Endometrial microvascular endothelial cells (primary cell): ENCODE measurements around the gene GSG1. TPM values are rescaled to one million over a fixed set of nuclear protein-coding genes. Genes with fewer than 3 reads are reported as not detected.
"Not testable (repeated sequence)": the region's sequence is repeated elsewhere in the genome, so short reads cannot be mapped to it uniquely, and the experiment has no call there.

Source experiments
- in situ Hi-C: cut with HindIII; loops from 2 replicates; pipeline ENCODE4 v1.10.0; 2017; ENCODE audit warnings: low sequenced_read_pairs, low pct_unique_long_range_greater_than_20kb; ENCODE audit errors: inconsistent ontology term
- total RNA-seq: library from RNA; depleted of rRNA; stranded (reverse); fragments of >200 nt; gene quantifications from one replicate; pipeline ENCODE4 v1.2.3, GENCODE V29; 2015; ENCODE audit errors: inconsistent ontology term

The GSG1 gene
- total RNA-seq, 1 donor from 2014 or later, result not detected

DNA sequence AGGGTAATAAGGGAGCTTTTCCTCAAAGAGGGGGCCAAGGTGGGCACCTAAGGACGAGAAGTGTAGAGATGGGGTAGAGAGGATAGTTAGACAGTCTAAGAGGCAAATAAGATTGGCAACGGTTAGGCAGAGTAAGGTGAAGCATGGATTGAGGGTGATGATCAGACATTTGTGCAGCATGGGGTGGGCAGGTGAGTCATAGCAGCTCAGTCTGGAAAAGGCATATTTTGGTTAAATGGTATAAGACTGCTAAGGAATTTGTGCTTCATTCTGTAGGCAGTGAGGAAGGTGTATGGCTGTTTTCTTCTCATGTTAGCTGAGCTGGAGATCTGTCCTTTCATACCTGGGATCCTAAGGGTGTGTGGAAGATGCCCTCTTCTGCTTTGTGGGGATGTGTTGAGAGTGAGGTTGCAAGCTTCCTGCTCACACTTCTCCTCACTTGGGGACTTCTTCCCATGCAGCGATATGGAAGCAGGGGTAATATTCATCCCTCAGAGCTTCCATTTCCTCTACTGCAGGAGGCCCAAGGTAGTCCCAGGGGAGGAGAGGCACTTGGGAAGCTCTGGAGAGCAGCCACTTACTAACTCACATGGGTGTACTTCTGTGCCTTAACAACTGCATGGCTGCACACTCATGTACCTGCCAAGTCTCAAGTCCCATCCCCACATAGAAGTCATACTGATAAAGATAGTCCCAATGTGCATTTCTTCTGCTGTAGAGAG is 28.9 kb downstream of the GSG1 start:
- in situ Hi-C loops, result no loop called here

DNA sequence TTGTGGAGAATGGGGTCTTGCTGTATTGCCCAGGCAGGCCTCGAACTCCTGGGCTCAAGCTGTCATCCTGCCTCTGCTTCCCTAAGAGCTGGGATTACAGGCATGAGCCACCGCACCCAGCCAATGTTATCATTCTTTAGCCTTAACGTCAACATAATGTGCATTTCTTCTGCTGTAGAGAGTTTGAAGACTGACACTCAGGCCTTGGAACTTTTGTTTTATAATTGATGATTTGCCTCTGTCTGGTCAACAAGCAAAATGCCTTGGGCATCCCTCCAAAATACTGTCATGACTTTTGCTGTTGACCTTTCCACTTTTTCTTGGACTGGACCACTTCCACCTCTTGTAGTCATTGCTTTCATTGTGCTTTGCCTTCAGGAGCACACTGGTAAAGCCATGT is 30.3 kb downstream of the GSG1 start:
- in situ Hi-C loops, result no loop called here

DNA sequence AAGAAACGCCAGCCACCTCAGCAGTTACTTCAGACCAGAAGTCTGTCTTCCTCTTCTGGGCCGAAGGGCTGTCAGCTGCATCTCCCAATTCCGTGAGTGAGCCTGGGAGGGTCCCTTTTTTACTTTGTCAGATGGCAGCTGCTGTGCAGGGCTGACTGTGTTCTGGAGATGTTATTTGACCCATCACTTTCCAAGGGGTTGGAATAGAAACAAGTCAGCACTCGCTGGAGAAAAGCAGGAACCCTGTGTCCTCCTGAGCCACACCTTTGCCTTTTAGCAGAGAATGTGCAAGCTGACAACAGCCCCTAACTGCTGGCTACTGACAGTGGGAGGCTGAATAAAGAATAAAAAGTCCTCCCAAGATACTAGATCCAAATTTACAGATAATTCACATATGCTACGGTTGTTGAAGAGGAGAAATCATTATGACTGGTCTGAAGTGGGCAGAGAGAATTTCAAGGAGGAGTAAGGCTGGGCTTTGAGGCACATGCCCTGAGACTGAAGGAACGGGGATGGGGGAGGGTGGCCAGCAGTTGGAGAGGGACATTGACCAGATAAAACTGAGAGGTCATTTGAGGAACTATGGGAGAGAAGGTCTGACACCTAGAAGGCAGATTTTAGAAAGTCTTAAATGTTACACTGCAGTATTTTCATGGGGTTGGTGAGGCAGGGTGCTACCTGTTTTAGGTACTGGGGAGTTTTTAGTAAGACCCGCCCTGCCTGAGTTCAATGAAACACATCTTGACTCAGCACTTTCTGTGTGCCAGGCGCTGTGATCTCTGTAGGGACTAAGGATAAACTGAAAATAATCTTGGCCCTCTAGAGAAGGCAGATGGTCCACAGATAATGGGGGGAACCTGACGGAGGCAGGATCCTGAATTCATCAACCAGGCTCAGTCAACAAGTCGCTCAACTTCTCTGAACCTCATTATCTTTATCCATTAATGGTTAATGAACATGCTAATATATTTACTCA is 31.9 kb downstream of the GSG1 start:
- in situ Hi-C loops, result no loop called here

DNA sequence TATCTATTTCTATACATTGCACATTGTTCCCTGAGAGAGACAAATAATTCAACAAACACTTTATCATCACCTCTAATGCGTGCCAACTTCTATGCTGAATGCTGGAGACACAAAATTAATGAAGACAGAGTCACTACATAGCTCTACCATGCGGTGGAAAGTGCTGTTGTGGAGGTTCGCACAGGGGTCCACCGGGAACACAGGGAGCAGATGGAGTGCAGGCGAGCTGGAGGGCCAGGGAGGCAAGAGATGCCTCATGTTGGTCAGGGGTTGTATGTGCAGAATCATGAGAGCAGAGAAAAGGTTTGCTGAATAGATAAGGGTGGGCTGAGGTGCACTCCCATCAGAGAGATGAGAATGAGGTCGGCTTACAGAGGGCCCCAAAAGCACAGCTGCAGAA is 34.1 kb downstream of the GSG1 start:
- in situ Hi-C loops, result no loop called here

DNA sequence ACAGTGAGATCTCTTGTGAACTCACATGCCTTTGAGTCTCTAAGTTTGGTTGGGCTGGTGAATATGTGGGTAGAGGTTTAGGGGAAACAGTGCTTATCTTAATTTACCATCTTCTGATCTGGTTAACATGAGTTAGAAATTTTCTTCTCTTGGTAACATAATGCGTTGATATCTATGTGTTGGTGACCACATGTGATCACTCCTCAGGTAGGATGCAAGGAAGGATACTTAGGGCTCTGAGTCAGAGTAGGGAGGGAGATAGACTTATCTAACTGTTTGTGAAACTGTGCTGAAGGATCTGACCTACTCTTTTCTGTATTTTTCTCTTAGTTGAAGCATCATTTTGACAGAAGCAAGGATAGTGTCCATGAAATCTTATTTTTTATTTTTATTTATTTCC is 36.1 kb downstream of the GSG1 start:
- in situ Hi-C loops, result no loop called here

DNA sequence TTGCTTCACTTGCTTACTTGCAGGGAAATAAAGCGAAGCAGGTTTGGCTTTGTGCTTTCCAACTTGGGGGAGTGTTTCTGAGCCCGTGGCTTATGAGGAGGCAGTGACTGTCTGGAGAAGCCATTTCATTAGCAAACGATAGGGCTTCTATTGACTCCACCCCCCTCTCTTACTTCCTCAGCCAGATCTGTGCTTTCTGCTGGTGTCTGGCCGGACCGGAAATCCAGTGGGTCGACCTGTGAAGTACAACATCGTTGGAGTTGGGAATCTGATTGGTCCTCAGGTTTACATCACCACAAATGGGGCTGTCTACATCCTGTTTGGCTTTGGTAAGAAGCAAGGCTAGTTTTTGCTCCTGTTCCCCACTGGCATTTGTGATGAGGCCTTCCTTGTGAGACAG is 37.0 kb downstream of the GSG1 start:
- in situ Hi-C loops, result no loop called here

DNA sequence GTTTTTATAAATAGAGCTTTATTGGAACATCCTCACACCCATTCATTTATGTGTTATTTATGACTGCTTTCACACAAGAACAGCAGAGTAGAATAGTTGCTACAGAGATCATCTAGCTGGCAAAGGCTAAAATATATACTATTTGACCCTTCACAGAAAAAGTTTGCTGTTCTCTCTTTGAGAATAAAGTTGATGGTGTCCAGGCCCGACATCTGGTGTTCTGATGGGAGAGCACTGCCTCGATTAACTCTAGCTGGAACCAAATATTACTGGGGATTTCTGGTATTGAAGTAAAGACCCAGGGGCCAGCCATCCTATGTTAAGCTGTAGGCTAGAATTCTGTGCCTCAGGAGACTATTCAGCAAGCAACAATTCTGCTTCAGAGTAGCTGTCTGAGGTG is 37.5 kb downstream of the GSG1 start:
- in situ Hi-C loops, result no loop called here

DNA sequence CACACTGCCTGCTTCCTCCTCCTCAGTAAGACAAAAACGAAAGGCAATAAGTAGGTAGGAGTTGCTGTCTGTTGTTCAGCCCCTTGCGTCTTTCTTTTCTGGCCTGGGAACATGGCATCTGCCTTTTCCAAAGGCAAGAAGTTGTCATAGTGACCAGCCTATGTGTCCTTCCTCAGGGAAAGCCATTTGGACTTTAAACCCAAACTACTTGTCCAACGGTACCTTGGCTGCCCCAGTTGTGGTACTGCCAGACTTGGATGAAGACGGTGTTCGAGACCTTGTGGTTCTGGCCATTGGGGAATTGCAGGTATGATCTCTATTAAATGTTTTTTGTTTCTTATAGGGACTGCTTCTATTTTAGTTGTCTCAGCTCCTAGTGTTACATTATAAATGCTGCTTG is 40.8 kb downstream of the GSG1 start:
- in situ Hi-C loops, result no loop called here

DNA sequence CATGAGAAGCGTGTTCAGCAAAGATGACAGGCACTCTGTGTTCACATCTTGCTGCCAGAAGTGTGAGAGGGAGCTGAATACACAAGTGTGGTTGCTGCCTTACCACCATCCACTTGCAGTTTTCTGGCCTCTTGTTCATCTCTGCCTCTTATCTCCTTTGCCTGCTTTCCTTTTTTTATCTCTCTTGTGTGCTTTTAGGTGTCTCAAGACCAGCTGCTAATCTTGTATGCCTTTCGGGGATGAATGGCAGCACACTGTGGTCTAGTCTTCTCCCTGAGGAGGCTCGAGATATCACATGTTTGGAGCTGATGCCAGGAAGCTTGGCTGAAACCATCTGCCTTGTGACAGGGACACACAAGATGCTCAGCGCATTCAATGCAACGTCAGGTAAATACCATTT is 42.1 kb downstream of the GSG1 start:
- in situ Hi-C loops, result no loop called here

DNA sequence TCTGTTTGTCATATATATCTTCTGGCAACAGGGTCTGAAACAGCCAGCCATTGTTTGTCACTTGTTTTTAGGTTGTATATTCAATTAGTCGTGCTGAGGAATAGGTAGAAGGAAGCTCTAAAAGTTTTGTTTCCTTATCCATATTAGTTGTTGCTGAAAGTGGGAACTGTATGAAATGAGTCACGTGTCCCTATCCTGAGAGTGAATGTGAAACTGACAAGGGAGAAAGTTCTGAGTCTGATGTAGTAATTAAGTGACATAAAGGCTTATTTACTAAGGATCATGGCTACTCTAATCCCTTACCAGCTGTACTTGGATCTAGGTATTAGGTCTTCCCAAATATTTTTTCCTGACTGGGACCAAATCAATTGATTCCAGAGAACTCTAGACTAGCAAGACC is 42.9 kb downstream of the GSG1 start:
- in situ Hi-C loops, result no loop called here

DNA sequence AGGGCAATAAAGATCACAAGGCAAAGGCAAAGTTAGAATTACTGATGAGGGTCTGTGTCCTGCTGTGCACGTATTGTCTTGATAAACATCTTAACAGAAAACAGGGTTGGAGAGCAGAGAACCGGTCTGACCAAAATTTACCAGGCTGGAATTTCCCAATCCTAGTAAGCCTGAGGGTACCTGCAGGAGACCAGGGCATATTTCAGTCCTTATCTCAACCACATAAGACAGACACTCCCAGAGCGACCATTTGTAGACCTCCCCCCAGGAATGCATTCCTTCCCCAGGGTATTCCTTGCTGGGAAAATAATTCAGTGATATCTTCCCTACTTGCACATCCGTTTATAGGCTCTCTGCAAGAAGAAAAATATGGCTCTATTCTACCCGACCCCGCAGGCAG is 49.9 kb downstream of the GSG1 start:
- in situ Hi-C loops, result not testable (repeated sequence)

DNA sequence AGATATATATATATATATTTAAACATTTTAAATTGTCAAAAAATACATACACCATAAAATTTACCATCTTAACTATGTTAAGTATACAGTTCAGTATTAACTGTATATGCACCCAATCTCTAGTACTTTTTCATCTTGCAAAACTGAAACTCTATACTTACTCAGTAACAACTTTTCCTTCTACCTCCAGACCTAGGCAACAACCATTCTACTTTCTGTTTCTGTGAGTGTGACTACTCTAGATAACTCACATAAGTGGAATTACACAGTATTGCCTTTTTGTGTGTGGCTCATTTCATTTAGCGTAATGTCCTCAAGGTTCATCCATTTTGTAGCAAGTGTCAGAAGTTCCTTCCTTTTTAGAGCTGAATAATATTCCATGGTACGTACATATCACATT is 51.0 kb downstream of the GSG1 start:
- in situ Hi-C loops, result no loop called here

DNA sequence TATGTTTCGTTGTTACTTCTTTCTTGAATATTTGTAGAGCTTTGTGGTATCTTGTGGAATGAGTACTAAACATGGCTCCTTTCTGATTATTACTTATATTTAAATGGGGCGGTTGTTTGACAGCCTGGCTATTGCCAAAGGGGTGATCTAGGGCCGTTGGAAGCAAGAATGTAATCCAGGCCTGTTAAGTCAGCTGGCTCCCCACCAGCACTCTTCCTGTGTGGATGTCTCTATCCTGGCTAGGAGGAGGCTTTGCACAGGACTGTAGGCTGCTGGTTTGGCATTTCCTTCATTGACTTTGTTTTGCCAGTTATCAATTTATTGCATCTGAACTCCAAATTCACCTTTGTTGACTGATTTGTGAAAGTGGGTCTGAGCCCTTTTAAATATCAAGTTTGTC is 53.7 kb downstream of the GSG1 start:
- in situ Hi-C loops, result no loop called here

DNA sequence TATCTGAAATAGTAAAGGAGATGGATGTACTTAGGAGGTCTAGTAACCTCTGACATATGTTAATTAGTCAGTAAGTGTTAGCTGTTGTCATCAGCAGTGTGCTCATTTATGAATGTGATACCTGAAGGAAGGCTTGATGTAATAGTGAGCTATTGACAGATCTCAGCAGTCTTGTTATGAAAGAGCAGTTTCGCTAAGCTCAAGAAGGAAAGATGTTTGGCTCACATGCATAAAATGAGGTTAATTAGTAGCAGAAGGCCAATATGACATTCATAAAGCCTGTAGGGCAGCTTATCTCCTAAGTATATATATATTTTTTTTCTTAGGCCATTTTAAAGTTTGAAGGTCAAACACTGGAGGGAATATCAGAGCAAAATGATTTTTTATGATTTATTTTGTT is 56.5 kb downstream of the GSG1 start:
- in situ Hi-C loops, result no loop called here

DNA sequence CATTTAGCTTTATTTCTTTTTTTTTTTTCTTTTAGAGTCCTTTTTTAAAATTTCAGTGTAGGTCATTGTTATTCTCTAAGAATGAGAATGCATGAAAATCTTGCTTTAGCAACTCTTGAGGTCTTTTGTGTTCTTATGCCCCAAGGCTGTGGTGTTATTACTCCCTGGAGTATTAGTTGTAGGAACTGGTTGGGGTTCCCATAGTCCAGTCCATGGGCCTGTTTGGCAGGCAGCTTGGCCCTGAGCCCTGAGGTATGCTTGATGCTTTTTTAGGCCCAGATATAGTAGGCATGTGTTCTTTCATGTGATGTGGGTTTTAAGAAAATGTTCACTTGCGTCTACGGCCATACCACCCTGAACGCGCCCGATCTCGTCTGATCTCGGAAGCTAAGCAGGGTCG is 57.7 kb downstream of the GSG1 start:
- in situ Hi-C loops, result no loop called here

DNA sequence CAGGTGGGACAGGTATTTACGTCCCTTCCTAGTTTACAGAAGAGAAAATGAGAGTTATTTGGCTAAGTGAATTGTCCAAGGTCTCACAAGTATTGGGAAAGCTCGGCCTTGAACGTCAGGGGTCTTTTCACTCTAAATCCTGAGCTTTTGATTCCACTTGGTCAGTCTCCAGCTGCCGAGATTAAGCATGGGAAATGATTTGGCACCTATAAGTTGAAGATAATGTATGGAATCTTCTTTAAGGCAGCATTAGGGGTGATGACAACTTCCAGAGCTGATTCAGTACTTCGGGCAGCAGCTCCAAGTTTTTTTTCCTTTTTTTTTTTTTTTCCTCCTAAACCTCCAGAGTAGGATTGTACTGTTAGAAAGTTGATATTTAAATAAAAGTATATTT is 58.6 kb downstream of the GSG1 start:
- in situ Hi-C loops, result no loop called here

DNA sequence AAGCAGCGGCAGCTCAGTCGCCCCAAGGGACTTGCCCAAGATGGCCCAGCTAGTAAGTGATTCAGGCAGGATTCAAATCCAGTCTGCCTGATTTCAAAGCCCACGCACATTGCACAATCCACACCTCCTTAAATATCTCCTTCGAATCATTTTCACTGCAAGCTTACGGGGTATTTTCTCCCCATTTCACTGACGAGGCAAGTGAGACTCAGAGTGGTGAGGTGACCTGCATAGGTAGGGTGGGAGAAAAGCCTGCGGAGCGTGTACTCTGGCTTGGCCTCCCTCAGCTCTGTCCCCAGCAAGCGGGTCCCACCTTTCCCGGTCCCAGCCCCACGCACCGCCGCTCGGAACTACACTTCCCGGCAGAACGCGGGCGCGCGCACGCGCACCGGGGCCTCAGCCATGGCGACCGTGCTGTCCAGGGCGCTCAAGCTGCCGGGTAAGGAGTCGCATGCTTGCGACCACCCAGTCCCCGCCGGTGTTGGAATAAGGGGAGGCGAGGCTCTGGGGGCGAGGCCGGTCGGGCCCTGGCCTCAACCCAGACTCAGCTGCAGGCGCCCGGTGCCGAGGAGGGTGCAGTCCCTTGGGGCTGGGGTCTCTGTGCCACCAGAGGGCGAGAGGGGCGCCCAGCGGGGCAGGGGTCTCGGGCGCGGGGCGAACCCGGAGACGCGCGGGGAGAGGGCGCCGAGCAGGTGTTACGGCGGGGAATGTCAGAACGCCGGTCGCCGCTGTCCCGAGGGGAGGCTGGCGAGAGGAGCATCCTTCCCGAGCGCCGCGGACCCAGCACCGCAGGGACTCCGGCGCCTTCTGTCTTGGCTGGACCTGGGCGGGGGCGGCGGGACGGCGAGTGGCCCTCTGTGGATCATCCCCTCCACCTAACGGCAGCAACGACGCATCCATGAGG is 59.2 kb downstream of the GSG1 start, which contains the start of gene FAM234B:
Gene FAM234B (plus strand): TSS at position 380 of the 904 bp plus-strand sequence. CDS start 23 bp downstream, at position 403.
- in situ Hi-C loops, result no loop called here

DNA sequence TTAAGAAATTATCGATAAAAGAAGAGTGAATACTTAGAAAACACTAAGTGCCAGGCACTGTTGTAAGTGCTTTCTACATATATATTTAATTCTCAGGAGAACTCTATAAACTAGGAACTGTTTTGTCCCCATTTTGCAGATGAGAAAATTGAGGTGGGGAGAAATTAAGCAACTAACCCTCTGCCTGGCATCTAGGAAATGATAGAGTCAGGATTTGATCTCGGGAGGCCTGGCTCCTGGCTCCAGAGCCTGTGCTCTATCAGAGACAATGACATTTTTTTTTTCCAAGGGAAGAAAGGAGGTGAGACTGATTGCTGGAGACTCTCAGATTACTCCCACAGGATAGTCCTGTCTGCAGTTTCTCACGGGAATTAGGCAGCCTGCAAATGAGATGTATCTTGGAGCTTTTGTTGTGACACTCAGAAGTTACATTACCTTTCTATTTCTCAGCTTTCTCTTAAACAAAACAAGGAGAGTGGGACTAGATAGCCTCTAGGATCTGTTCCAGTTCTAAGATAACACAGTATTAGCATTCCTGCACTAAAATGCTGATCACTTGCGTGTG is 60.7 kb downstream of the GSG1 start:
- in situ Hi-C loops, result no loop called here

DNA sequence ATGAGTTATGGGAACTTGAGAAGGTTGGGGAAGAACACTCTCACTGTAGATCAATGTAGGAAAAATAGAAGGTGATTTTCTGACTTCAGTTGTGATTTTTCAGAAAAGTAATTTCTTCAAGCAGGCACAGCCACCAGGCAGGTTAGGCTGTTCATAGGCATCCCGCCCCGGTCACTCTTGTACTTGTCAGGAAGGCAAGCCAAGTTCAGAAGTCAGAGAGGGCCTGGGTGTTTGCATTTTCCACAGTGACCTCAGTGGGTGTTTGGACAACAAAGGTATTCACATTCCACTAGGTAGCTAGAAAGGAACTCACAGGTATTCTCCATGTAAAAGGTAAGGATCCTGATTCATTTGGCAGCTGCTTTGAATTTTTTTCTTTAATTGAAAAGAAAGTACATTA is 62.2 kb downstream of the GSG1 start:
- in situ Hi-C loops, result no loop called here
